Effector CD4-positive, alpha-beta T cell (primary cell): ENCODE measurements around the gene XPO4.

Experiments
- DNase-seq: peaks from one replicate; pipeline ENCODE4 v3.0.0-alpha.2; 2020

XPO4 gene

GRCh38 chr13:20826843-20827560, 75.5 kb downstream of the XPO4 start:
- DNase-seq, result no peak

GRCh38 chr13:20826301-20826700, 76.2 kb downstream of the XPO4 start:
- DNase-seq, result no peak

DNA sequence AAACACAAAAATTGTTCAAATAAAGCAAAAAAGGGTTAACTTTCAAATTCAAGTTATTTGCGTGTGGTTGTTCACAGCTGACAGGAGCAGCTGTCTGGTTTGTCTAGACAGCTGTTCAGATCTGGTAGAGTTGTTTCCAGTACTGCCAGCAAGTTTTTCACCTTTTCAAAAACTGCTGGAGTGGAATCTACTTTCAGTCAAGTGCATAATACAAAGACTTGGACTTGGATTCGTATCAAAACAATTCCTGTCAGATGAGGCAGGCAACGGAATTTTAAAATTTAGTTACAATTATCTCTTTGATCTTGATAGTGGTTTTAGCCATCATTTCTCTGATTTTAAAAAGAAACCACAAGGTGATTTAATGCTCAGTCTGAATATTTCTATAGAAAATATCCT, 77.1 kb downstream of the XPO4 start:
- DNase-seq, result no peak

DNA sequence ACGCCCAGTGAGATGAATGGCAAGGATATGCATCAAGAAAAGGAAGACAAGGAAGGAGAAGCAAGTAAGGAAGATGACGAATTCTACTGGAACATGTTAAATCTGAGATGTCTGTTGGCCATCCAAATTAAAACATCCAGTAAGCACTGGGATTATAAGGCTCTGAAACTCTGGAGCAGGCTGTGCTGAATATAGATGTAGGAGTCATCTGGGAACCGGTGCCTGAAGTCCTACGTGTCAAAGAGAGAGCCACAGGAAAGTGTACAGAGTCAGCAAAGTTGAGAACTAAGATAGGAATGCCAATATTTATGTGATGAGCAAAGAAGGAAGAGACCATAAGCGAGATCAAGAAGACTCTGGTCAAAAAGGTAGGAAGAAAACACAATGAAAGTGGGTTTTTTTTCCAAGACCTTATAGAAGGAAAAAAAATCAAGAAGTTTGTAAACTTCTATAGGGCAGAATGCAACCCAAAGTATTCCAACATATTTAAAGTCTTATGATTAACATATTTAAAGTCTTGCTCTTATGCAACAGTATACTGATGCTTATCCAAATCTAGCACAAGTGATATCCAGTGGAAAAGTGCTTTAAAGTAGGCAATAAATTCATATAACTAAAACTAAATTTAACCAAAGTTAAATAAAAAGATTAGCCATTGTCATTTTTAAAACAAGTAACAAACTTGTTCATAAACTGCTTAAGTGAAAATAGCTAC, 77.6 kb downstream of the XPO4 start:
- DNase-seq, result no peak

- no peak for DNase-seq
Measured at GRCh38 chr13:20823071-20823470, 79.5 kb downstream of the XPO4 start.

DNA sequence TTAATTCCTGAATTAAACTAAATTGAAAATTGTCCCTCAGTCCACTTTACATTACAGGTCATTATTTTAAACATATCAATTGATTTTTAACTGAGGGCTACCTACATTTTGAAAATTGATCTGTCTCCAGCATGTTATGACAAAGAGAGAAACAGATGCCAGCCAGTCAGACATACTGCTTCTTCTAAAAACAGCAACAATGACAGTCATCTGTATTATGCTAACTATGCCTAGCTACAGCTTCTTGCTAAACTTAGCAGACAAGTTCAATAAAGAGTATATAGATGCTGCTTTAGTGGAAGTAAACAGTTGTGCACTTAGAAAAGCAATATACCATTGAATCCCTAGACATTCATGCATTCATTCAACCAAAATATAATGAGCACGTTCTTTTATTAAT, 80.1 kb downstream of the XPO4 start:
- DNase-seq, result no peak

DNA sequence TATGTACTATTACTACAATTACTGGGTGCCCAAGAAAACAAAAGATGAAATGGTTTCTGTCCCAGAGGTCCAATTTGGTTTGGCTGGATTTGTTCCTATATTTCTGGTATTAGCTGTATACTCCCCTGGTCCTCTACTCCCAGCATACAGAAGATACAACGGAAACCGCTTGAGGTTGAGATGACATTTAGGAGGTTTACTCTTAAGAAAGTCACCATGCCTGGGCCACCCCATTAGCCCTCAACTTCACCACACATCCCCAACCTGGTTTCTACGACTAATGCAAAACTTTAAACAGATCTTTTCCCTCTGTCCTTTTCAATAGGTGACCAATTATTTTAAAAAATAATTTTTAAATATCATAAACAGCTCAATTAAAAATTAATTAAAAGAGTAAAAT, 82.8 kb downstream of the XPO4 start:
- DNase-seq, result no peak

GRCh38 chr13:20815464-20815863, 87.1 kb downstream of the XPO4 start:
- no peak for DNase-seq

DNA sequence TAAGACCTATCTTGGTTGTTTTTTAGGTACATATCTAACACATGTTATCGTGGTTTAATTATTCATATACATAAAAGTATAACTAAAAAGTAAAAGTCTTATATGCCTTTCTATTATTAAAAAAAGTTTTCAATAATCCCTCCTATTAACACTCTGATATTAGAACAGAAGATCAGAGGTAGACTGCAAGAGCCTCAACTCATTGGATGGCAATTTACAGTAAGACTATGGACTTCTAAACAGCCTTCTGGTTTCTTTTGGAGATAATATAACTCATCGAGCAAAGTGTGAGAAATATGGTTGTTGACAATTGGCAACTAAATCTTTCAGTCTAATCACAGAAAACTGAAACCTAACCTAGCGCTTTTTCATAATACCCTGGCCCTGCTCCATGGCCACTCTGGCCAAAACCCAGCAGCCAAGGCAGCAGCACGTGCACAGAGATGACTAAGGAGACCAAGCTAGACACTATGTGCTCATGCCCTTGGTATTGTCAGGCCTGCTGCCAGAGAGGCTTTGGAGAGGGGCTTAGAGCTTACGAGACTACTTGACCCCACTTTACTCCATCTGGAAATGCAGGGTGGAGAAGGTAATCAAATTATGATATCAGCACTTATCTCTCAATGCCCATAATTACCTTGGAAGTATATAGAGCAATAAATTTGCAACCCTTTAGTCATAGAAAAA, 88.2 kb downstream of the XPO4 start:
- DNase-seq, result no peak

GRCh38 chr13:20812890-20813289, 89.7 kb downstream of the XPO4 start:
- no peak for DNase-seq

DNA sequence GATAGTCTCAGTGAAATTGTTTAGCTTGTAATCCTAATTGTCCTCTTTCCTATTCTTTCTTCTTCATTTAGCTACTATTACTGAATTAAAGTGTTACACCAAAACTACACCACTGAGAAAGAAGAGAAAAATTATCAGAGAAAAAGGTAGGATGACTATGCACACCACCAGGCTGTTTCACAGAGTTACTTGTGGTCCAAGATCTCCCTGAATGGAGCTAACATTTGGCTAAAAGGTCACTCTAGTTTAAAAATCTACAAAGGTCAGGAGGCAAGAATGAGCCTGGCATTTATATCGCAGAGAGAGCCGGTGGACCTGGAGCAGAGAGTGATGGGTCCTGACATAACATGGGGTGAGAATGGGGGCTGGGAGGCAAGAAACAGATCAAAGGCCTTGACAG, 91.7 kb downstream of the XPO4 start:
- DNase-seq, result no peak

DNA sequence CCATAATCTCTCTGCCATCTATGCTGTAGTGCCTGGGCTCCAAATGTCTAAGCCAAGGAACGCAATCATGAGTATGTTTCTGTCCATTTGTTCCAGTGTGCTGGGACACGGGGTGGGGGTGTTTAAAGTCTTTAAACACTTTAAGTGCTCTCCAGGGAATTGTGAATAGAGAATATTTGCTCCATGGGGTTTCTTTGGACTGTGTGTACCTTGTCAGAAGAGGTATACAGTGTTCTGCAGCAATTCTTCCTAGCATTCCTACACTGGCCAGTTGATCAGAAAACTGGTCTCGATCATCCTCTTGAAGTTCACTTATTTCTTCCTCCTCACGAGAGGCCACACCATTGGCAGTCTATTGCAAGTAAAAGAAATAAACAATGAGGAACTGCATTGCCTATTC, 93.7 kb downstream of the XPO4 start:
- no peak for DNase-seq

DNA sequence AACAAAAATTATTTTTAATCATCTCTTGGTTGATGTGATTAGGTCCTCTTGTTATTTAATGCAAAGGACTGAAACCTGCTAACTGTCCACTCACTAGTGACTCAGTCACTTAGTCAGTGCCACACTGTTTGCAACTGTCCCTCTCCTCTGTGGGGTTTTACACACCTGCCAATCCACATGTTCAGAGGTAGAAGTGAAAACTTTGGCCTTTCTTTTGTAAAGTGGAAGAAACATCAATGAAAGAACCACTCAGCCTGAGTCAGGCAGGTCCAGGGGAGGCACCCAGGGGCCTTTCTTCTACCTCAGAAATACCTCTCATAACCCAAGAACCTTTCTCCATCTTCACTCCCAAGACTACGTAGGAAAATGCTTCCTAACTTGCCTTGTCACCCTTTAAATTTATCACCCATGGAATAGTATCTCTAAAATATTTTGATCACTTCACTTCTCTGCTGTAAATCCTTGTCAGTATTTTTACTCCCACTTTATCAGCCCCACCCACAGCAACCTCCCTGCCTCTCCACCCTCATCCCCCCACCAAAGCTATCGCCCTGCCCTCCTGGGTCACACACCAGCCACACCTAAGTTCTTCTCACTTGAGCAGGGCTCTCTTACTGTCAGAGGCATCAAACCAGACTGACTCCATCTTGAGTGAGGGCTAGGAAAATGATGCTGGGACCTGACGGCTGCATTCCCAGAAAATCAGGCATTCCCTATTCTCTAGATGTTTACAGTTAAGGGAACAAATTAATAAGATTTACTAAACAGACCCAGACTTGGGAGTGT, 99.2 kb downstream of the XPO4 start:
- no peak for DNase-seq

- no peak for DNase-seq
Measured at GRCh38 chr13:20801707-20802106, 100.8 kb downstream of the XPO4 start.

DNA sequence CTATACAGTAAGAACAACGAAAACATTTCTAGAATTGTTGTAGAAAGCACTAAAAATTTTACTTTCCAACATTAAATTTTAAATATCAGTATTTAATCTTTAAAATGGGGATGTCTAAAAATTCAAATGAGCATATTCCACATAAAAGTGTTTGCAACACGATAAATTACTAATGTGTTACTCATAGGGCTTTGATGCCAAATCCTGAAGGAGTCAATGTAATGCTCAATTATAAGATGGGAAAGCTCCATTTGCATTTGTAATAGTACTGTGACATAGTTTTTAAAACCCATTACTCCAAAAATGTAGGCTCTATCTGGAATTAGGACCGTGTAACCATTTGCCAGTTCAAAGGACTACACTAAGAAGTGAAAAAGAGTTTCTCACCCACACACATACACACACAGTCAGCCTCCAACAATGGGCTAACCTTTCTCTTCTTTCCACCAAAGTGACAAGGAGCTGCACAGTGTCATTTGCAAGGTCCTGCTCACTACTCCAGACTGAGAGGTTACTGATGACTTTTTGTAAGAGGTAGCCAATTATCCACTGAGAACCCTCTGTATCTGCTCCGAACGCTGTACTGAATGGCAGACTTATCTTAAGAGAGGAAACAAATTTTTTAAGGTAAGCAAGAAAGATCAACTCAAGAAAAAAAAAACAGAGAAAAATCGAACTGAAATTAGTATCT, 102.7 kb downstream of the XPO4 start:
- no peak for DNase-seq

GRCh38 chr13:20798027-20798426, 104.5 kb downstream of the XPO4 start:
- DNase-seq, result no peak

DNA sequence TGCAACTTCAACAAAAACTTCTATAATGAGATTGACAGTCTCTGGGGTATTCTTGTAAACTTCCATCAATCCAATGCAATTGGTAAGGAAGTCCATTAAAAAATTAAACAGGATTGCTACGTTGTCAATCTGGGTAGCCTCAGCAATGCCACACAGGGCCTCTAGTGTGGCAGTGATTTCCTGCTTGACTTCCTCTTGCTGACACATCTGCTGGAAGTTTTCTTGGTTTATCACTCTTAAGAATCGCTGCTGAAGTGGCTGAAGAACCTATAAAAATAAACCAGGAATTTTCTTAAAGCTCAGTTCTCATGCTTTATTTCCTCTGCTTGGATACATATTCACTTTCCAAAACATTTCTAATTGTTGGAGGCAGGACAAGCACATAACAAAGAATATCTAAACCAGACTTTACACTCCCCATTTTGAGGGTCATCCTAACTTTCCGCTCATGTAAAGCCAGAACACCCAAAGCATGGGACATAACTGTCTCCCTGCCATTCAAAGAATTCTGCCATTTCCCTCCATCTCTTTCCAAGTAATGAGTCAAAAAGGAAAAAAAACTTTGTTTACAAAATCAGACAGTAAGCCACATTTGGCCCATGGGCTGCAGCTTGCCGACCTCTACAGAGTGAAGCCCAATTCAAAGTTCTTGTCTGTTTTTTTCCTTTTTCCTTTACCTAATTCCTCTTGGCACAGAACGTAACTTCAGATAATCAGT, 105.6 kb downstream of the XPO4 start:
- no peak for DNase-seq

DNA sequence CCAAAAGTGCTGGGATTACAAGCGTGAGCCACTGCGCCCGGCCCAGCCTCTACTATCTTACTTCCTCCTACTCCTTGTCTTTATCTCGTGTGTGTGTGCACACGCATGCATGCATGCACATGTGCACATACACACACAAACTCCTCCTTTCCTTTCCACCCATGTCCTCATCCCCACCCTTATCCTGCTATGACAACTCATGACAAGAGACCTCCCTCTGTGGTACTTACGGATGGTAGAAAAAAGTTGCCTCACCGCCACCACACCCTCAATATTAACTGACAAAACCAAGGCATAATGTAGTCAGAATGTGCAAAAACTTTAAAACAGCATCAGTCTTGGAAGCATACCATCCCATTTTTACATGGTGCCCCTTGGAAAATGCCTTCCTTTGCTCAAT, 112.9 kb downstream of the XPO4 start:
- no peak for DNase-seq

GRCh38 chr13:20788312-20788711, 114.2 kb downstream of the XPO4 start:
- DNase-seq, result no peak

DNA sequence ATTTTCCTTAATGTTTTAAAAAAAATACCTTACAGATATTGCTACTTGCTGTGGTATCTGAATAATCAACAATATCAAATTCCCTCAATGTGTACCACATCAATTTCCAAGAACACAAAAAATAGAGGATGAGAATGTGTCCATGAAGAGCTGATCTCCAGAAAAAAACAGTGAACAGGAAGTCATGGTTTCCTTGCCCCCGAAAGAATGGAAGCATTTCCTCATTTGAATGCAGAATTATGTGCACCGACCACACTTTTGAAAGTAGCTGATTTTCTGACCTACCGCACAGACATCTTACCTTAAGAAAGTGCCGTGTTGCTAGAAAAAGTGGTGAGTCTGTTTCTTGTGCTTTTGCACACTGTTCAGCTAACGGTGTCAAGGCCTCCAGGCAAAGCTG, 115.4 kb downstream of the XPO4 start:
- DNase-seq, result no peak

- DNase-seq, result no peak
Measured at GRCh38 chr13:20782116-20782708, 120.3 kb downstream of the XPO4 start.

- DNase-seq, result no peak
Measured at GRCh38 chr13:20780317-20780716, 122.2 kb downstream of the XPO4 start.
